ENCODE results near the gene CCDC180.
"Not testable (repeated sequence)": the region's sequence is repeated elsewhere in the genome, so short reads cannot be mapped to it uniquely, and the experiment has no call there.

The CCDC180 gene

DNA sequence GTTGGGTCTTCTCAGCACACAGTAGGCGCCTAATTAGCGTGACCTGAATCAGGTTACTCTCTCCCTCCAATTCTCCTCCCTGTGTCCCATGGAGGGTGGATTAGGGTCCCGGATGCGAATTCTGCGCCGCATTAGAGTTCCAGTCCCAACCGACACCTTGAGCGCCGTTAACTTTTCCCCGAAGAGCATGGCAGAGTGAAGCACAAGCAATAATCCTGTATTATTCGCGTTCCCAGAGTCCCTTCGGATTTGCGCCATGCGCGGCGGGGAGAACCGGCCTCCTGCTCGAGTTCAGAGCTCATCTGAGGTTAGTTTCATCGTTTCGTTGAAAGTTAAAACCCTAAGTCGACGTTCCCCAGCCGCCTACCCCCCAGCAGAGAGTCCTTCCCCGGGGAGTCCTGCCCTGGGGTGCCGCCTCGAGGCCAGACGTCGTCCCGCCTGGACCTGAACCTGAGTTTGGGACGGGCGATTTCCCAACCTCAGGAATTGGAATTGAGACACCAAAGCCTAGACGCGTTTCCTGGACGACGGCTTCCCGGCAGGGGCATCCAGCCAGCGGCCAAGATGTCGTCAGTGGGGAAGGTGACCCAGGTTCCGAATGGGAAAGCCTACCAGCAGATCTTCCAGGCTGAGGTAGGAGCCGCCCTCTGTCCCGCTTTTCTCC is at the start of gene CCDC180:
Gene CCDC180 (plus strand): TSS at position 160 of the 664 bp plus-strand sequence. CDS start 405 bp downstream, at position 565.
- DNase-seq (ENCODE audit: low spot score) = no peak

DNA sequence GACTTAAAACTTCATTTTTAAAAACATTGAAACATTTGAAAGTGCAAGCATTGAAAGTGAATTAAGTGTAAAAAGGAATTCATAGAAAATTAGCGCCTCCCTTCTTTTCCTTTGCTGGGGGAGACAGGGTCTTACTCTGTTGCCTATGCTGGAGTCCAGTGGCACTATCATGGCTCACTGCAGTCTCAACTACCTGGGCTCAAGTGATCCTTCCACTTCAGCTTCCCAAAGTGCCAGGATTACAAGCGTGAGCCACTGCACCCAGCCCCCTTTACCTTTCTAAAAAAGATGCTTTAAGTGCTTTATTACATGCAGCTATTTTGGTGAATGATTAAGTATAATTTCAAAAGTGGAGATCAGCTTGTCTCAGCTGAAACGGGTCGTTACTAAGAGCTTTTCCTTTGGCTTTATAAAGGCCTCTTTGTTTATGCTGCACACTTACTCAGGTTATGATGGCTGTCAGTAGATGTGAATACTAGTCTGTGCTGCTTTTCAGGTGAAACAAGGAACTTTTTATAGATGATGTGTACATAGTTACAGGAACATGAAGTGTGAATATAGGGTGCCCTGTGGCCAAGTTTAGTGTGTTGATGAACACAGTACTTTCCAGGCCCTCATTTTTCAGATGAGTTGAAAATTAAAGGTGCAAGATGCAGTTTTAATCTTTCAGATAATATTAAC is 47.5 kb upstream of the CCDC180 start:
- DNase-seq (ENCODE audit: low spot score) = not testable (repeated sequence)

DNA sequence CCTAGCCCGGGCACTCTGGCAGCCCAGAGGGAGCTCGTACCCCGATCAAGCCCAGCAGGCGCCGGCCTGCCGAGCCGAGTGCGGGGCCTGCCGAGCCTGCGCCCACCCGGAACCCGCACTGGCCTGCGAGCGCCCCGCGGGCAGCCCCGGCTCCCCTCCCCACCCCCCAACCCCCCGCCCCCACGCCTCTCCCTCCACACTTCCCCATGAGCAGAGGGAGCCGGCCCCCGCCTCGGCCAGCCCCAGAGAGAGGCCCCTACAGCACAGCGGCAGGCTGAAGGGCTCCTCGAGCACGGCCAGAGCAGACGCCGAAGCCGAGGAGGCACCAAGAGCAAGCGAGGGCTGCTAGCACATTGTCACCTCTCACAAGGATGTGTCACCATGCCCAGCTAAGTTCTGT is 36.2 kb upstream of the CCDC180 start:
- no peak for DNase-seq (ENCODE audit: low spot score)

DNA sequence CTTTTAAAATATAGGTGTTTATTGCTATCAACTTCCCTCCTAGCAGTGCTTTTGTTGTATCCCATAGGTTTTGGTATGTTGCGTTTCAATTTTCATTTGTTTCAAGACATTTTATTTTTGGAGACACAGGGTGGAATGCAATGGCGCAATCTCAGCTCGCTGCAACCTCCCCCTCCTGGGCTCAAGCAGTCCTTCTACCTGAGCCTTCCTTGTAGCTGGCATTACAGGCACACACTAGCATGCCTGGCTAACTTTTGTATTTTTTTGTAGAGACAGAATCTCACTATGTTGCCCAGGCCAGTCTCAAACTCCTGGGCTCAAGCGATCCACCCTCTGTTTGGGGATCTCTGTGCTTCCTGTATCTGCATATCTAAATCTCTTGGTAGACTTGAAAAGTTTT is 35.4 kb upstream of the CCDC180 start:
- no peak for DNase-seq (ENCODE audit: low spot score)

DNA sequence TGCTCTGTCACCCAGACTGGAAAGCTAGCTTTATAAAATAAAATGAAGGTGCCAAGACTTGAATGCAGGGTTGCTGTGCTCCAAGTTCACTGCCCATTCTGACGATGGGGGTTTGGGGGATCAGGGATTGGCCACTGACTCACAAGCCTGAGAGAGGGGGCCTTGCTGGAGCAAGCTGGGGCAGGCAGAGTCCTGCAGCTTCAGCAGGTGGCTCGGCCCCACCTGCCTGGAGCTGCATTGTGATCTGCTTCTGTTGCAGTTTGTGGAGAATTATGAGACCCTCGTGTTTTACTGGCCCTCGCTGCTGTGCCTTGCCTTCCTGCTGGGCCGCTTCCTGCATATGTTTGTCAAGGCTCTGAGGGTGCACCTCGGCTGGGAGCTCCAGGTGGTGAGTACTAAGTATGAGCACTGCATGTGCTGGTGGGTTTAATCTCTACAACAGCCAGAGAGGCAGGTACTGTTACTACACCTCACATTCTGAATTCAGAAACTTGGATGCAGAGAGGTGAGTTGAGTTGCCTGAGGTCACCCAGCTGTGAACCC is 31.1 kb upstream of the CCDC180 start:
- DNase-seq (ENCODE audit: low spot score) = no peak

DNA sequence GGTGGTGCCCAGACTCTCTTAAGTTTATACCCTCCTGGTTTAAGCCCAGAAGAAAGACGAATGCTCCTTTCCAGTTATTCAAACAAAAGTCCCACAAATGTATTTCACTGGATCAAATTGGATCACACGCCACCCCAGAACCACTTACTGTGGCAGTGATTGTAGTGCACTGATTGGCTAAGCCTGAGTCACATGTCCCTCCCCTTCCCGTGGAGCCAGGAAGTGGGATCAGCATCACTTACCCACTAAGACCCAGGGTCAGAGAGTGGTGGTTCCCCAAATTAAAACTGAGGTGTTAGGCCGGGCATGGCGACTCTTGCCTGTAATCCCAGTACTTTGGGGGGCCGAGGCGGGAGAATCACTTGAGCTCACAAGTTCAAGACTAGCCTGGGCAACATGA is 29.5 kb upstream of the CCDC180 start:
- DNase-seq (ENCODE audit: low spot score) = no peak

DNA sequence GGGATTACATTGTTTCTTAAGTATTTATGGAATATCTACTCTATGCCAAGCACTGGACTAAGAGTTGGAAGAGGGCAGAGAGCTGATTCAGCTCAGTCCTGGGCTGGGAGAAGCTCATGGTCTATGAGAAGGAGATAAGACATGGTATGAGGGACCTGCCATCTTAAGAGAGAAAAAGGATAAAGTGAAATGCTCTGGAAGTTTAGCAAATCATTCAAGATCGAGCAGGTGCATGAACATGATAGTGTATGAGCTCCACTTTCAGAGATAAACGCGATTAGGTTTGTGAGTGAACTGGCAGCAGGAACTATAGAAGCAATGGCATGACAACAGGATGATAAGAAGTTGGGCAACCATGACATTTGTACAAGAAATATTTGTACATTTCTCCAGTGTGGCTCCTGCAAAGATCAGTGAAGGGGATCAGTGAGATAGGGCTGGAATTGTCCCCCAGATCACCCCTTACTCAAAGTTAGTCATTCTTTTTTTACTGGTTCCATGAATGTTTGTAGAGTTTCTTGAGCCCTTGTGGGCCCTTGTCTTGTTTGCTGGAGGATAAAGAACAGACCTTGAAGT is 26.6 kb upstream of the CCDC180 start:
- DNase-seq (ENCODE audit: low spot score) = no peak

- no peak for DNase-seq (ENCODE audit: low spot score)
Observed at GRCh38 chr9:97283768-97284167, 23.7 kb upstream of the CCDC180 start.

DNA sequence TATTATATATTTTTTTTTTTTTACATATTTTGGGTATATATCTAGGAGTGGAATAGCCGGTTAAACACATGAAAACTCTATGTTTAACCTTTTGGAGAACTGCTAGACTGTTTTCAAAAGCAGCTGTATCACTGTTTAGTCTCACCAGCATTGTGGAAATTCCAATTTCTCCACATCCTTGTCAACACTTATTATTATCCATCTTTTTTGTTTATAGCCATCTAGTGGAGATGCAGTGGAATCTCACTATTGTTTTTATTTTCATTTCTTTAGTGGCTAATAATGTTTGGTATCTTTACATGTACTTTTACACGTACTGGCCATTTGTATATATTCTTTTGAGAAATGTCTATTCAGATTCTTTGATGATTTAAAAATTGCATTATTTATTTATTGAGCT is 22.7 kb upstream of the CCDC180 start:
- no peak for DNase-seq (ENCODE audit: low spot score)

- DNase-seq (ENCODE audit: low spot score) = no peak
Observed at GRCh38 chr9:97292200-97292599, 15.3 kb upstream of the CCDC180 start.

DNA sequence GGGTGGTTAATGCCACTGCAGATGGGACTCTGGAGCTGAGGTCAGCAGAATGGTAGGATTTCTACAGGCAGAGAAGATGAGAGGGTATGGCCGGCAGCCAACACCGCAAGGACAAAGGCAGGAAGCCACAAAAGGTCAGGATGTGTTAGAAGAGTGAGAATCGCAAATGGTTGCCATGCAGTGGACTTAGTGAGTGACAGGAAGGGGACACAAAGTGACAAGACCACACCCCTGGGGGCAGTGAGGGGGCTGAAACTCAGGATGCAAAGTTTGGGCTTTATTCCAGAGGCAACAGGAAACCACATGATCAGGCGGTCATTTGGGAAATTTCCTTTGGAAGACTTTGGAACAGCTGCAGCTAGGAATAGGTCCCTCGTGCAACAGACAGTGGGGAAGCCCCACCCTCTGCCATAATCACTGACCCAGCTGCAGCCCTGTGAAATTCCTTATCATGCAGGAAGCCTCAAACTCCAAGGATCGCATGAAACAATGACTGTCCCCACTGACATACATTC is 14.2 kb upstream of the CCDC180 start:
- peak; percentile 17 for DNase-seq (ENCODE audit: low spot score)

DNA sequence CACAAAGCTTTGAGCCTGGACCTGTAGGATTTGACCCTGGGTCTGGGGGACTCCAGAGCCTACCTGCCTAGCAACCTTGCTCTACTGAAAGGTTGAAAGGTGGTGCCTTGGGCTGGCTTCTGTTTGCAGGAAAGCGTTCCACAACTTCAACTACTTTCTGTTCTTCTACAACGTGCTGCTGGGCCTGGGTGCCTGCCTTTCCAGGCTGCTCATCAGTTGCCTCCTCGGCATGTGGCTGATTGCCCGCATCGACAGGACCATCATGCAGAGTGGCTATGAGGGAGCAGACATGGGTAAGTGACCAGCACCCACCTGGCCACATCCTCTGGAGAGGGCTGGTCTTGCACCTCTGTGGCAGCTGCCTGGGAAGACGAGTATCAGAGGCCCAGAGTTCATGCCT is 13.6 kb upstream of the CCDC180 start:
- no peak for DNase-seq (ENCODE audit: low spot score)

GRCh38 chr9:97297889-97298288 is 9.6 kb upstream of the CCDC180 start:
- DNase-seq (ENCODE audit: low spot score) = no peak

DNA sequence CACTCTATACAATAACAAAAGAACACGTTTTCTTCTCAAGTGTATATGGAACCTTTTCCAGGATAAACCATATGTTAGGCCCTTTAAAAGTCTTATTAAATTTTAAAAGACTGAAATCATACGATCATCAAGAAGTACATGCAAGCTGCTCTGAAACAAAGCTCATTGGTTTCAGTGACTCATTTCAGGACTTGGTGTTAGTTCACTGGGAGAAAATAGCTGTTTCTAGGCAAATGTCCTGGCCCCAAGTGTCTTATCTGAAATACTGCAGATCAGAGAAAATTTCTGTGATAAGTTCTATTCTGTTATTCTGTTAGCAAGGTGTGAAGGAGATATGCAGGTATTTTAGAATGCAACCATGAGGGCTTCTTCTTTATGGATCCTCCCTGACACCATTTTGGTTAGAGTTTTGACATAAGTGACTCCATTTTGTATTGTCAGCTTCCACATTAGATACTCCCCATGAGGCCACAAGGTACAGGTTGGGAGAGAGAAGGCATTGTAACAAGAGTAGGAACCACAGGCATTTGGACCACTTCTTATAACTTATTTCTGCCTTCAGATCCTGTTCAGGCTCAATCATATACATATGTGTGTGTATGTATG is 7.5 kb upstream of the CCDC180 start:
- no peak for DNase-seq (ENCODE audit: low spot score)

DNA sequence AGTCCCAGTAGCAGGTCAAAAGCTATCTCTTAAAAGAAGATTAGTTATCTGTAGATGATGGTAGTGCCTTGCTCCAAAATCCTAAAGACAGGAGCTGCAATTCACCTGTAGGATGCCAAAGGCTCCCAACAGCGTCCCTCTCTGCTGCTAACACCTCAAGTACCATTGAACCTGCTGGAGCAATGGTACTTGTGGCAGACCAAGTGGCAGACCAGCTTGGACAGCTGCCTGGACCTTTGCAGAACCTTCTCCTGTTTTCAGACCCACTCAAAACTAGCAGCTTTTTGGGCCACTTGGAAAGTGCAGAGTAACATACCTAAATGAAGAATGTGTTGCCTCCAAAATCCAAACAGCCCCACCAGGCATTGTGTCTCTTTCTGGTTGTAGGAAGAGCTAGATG is 6.9 kb upstream of the CCDC180 start:
- no peak for DNase-seq (ENCODE audit: low spot score)

DNA sequence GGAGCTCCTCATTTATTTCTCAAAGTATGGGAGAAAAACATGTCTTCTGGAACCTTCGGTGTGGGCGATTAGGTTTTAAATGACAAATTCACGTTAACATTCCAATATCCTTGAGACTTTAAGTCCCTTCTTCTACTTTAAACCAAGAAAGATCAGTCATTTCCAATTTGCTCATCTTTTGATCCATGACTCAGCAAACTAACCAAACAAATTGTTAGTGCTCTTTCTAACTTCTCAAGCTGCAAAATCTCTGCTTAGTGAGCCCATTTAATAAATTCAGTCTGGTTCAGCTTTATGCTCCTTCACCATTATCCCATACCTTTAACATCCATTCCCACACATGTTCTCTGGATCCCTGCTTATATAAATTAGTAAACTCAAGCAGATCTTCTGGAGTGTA is 5.5 kb upstream of the CCDC180 start:
- DNase-seq (ENCODE audit: low spot score) = no peak

- no peak for DNase-seq (ENCODE audit: low spot score)
Observed at GRCh38 chr9:97304586-97304985, 2.9 kb upstream of the CCDC180 start.

- DNase-seq (ENCODE audit: low spot score) = no peak
Observed at GRCh38 chr9:97305501-97306298, 1.8 kb upstream of the CCDC180 start.

GRCh38 chr9:97307091-97307490 is 368 bp upstream of the CCDC180 start:
- DNase-seq (ENCODE audit: low spot score) = peak; percentile 85

DNA sequence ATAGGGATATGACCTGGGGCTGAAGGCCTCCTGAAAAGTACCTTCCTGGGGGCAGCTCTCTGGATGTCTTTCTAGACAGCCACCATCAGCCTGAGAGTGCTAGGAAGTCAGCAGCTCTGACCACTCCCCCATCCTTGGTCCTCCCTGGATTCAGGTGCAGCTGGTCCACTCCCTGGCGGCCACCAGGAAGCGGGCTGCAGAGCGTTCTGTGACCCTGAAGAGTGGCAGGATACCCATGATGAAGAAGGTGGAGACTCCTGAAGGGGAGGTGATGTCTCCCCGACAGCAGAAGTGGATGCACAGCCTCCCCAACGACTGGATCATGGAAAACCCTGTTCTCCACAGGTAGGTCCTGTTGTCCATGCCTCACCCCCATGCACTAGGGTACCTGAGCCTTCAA is 1.8 kb downstream of the CCDC180 start:
- DNase-seq (ENCODE audit: low spot score) = no peak

DNA sequence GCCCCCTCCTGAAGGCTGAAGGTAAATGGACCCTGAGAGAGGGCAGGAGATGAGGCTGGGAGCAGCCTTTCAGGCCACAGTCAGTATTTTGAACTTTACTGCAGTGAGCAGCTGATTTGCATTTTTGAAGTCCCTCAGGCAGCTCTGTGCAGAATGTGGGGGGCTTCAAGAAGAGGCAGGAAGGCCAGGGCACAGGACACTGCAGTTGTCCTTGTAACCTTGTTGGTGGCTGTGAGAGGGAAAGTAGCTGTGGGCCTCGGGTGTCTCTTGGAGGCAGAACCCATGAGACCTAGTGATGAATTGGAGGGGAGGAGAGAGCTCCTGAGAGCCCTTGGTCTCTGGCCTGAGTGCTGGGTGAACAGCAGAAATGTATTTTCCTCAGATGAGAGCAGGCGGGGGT is 2.6 kb downstream of the CCDC180 start:
- no peak for DNase-seq (ENCODE audit: low spot score)

- no peak for DNase-seq (ENCODE audit: low spot score)
Observed at GRCh38 chr9:97310896-97311295, 3.4 kb downstream of the CCDC180 start.

All from Ammon's horn (tissue), 1 donor.